Smooth muscle cell (in vitro differentiated cells): ENCODE results near the gene CYTH3. TPM values are rescaled to one million over a fixed set of nuclear protein-coding genes. Genes with fewer than 3 reads are reported as not detected.

ENCODE experiments used
- DNase-seq: peaks from one replicate; lab custom pipeline; 2025; ENCODE audit not compliant: unreplicated experiment; lab: John Stamatoyannopoulos, UW
- H2AFZ ChIP-seq: fragments of 200-600 bp; sonication (generic); 2 replicates; pipeline ENCODE4 v1.6.0; 2016; ENCODE audit warnings: antibody characterized with exemption, low read depth, mild to moderate bottlenecking
- H3F3A ChIP-seq: fragments of 200-600 bp; sonication (generic); 2 replicates; pipeline ENCODE4 v1.6.0; 2017; ENCODE audit warnings: antibody characterized with exemption, low read depth
- H3K27ac ChIP-seq: fragments of 200-600 bp; sonication (generic); 2 replicates; pipeline ENCODE4 v1.5.1; 2016; ENCODE audit warnings: low read depth, mild to moderate bottlenecking
- H3K27me3 ChIP-seq: fragments of 200-600 bp; sonication (generic); 2 replicates; pipeline ENCODE4 v1.6.1; 2016; ENCODE audit warnings: low read depth, mild to moderate bottlenecking
- H3K36me3 ChIP-seq: fragments of 200-600 bp; sonication (generic); 2 replicates; pipeline ENCODE4 v1.5.1; 2016; ENCODE audit warnings: low read depth
- H3K4me1 ChIP-seq: fragments of 200-600 bp; sonication (generic); 2 replicates; pipeline ENCODE4 v1.5.1; 2016; ENCODE audit warnings: low read depth
- H3K4me2 ChIP-seq: fragments of 200-600 bp; sonication (generic); 2 replicates; pipeline ENCODE4 v1.6.0; 2016; ENCODE audit warnings: mild to moderate bottlenecking
- H3K4me3 ChIP-seq: fragments of 200-600 bp; sonication (generic); 2 replicates; pipeline ENCODE4 v1.5.1; 2016; ENCODE audit warnings: mild to moderate bottlenecking
- H3K79me2 ChIP-seq: fragments of 200-600 bp; sonication (generic); 2 replicates; pipeline ENCODE4 v1.6.0; 2016; ENCODE audit warnings: low read depth, mild to moderate bottlenecking
- H3K9ac ChIP-seq: fragments of 200-600 bp; sonication (generic); 2 replicates; pipeline ENCODE4 v1.6.0; 2016; ENCODE audit warnings: low read depth
- H3K9me3 ChIP-seq: fragments of 200-600 bp; sonication (generic); replicated peaks from 2 replicates; pipeline ENCODE4 v1.5.1; 2016; ENCODE audit warnings: low read depth
- H4K20me1 ChIP-seq: fragments of 200-600 bp; sonication (generic); 2 replicates; pipeline ENCODE4 v1.6.0; 2016; ENCODE audit warnings: low read depth
- whole genome bisulfite sequencing: methylation state at CpG from one replicate; pipeline ENCODE4 v1.1.7; 2016; ENCODE audit warnings: low lambda C conversion rate; 5-methylcytosine and 5-hydroxymethylcytosine counted together
- polyA plus RNA-seq: library from polyadenylated mRNA; unstranded; fragments of >200 nt; fragmentation: Nextera tagmentation; extraction: Ambion mirVana; gene quantifications from 2 replicates; pipeline ENCODE4 v1.2.1, GENCODE V29; 2016
- total RNA-seq: library from RNA; depleted of rRNA; stranded (reverse); fragments of >200 nt; gene quantifications from 2 replicates; pipeline ENCODE4 v1.2.3, GENCODE V29; 2014
- TF ChIP-seq, protein P1 (sequence below): fragments of 200-600 bp; sonication (generic); IDR thresholded peaks from 2 replicates; pipeline ENCODE4 v1.5.1; 2017; ENCODE audit warnings: borderline replicate concordance, mild to moderate bottlenecking, antibody characterized with exemption; ENCODE audit not compliant: insufficient read depth, poor library complexity, severe bottlenecking

The CYTH3 gene
- total and polyA plus RNA-seq, 2 experiments from 2014 or later: 7.6 to 11.4 TPM

DNA sequence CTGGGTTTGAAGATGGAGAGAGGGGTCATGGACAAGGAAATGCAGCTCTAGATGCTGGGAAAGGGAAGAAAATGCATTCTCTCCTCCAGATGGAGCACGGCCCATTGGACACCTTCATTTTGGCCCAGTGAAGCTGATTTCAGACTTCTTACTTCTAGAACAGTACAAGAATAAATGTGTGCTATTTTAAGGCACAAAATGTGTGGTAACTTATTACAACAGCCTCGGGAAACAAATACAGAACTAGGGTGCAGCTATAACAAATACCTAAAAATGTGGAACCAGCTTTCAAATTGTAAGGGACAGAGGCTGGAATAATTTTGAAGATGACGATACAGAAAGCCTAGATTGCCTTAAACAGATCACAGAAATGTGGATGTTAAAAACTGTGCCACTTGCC is 54.1 kb downstream of the CYTH3 start:
- Histone ChIP-seq H4K20me1 (peaks cover 25% of the 10 kb centered on the region), H3K4me2 (no peak overlapping the region), H3K4me1 (no peaks in the 10 kb centered on the region), H3K4me3 (no peak overlapping the region), H2AFZ (no peak overlapping the region), H3K36me3 (no peaks in the 10 kb centered on the region), H3K9me3 (no peaks in the 10 kb centered on the region), H3K27me3 (no peaks in the 10 kb centered on the region), H3K27ac (no peak overlapping the region), H3F3A (no peaks in the 10 kb centered on the region), H3K79me2 (peaks cover 43% of the 10 kb centered on the region), H3K9ac (no peak overlapping the region)
- 98% methylated on average over 3 of the region's 3 CpGs for WGBS
- no peak for DNase-seq
- TF ChIP-seq, protein P1, sequence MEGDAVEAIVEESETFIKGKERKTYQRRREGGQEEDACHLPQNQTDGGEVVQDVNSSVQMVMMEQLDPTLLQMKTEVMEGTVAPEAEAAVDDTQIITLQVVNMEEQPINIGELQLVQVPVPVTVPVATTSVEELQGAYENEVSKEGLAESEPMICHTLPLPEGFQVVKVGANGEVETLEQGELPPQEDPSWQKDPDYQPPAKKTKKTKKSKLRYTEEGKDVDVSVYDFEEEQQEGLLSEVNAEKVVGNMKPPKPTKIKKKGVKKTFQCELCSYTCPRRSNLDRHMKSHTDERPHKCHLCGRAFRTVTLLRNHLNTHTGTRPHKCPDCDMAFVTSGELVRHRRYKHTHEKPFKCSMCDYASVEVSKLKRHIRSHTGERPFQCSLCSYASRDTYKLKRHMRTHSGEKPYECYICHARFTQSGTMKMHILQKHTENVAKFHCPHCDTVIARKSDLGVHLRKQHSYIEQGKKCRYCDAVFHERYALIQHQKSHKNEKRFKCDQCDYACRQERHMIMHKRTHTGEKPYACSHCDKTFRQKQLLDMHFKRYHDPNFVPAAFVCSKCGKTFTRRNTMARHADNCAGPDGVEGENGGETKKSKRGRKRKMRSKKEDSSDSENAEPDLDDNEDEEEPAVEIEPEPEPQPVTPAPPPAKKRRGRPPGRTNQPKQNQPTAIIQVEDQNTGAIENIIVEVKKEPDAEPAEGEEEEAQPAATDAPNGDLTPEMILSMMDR: no peak

DNA sequence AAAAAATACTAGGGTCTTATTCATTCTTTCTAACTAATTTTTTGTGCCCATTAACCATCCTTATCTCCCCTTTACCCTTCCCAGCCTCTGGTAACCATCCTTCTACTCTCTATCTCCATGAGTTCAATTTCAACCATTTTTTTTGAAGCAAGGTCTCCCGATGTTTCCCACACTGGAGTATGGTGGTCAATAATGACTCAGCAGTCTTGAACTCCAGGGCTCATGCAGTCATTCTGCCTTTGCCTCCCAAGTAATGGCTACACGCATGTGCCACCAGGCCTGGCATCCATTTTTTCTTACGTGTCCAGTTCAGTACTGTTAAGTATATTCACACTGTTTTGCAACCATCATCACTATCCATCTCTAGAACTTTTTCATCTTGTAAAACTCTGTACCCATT is 60.4 kb downstream of the CYTH3 start:
- no peak for DNase-seq
- TF ChIP-seq, protein P1: no peak
- no peaks in the 10 kb centered on the region for H3K4me1 ChIP-seq
- no peaks in the 10 kb centered on the region for H3K27me3 ChIP-seq
- no peak overlapping the region for H2AFZ ChIP-seq
- no peak overlapping the region for H3K4me2 ChIP-seq
- no peaks in the 10 kb centered on the region for H3F3A ChIP-seq
- no peaks in the 10 kb centered on the region for H3K36me3 ChIP-seq
- H3K9ac ChIP-seq: no peak overlapping the region
- H4K20me1 ChIP-seq: peaks cover 33% of the 10 kb centered on the region
- no peak overlapping the region for H3K4me3 ChIP-seq
- 93% methylated on average over 3 of the region's 3 CpGs for WGBS
- no peaks in the 10 kb centered on the region for H3K9me3 ChIP-seq
- peaks cover 29% of the 10 kb centered on the region for H3K79me2 ChIP-seq
- H3K27ac ChIP-seq: no peak overlapping the region

DNA sequence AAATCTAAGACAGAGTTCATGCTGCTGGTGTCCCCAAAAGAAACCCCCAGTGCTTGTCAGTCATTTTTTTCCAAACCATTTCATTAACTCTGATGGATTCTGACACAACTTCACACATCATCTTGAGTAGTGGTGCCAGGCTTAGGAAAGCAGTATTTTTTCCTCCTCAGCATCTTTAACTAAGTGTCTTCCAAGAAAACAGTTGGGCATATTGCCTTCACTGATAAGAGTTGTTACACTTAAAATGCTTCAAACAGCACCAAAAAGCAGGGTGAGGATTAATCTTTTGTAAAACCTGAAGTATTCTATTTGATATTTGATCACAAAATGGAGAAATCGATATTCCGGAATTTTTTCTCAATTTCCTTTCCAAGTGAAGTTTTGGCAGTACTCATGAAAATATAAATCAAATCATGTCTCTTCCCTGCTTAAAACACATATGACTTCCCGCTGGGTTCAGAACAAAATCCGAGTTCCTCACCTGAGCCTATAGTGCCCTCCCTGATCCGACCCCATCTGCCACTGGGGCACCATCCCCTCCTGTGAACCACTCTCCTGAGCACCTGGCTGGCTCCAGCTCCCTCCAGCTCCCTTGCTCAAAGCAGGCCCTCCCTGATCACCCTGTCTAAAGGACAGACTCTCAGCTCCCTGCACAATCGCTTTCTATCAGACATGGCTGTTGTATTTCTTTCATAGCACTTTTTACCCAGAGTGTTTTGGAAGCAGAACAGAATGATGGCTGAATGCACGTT is 61.6 kb downstream of the CYTH3 start:
- no peak overlapping the region for H3K27ac ChIP-seq
- DNase-seq: no peak
- H3K4me1 ChIP-seq: no peaks in the 10 kb centered on the region
- no peak overlapping the region for H2AFZ ChIP-seq
- TF ChIP-seq, protein P1: no peak
- peaks cover 39% of the 10 kb centered on the region for H4K20me1 ChIP-seq
- peaks cover 25% of the 10 kb centered on the region for H3K79me2 ChIP-seq
- H3K4me2 ChIP-seq: no peak overlapping the region
- H3K9me3 ChIP-seq: no peaks in the 10 kb centered on the region
- H3K9ac ChIP-seq: no peak overlapping the region
- H3K36me3 ChIP-seq: no peaks in the 10 kb centered on the region
- no peak overlapping the region for H3K4me3 ChIP-seq
- no peaks in the 10 kb centered on the region for H3K27me3 ChIP-seq
- WGBS: 89% methylated on average over 7 of the region's 7 CpGs
- H3F3A ChIP-seq: no peaks in the 10 kb centered on the region

DNA sequence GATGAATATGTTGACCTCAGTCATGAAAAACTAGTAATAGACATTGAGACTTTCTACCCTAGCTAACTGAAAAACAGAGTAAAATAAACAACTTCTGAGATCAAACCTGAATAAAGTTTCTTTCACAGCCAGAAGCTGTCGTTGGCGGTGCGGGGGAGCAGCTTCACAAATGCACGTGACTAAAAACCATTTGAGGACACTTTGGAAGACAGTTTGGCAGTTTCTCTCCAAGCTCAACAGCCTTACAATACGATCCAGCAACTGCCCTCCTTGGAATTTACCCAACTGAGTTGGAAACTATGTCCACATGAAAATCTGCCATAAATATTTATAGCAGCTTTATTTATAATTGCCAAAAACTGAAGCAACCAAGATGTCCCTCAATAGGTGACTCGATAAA is 63.1 kb downstream of the CYTH3 start:
- DNase-seq: no peak
- Histone ChIP-seq H2AFZ (no peak overlapping the region), H3K36me3 (no peaks in the 10 kb centered on the region), H4K20me1 (peaks cover 51% of the 10 kb centered on the region), H3K4me1 (no peaks in the 10 kb centered on the region), H3K27me3 (no peaks in the 10 kb centered on the region), H3K79me2 (peaks cover 31% of the 10 kb centered on the region), H3K9me3 (no peaks in the 10 kb centered on the region), H3K4me3 (no peak overlapping the region), H3F3A (no peaks in the 10 kb centered on the region), H3K4me2 (no peak overlapping the region), H3K27ac (no peak overlapping the region), H3K9ac (no peak overlapping the region)
- TF ChIP-seq, protein P1: no peak
- 92% methylated on average over 6 of the region's 6 CpGs for WGBS
